Loucy (cell line): ENCODE data around the gene PKNOX2.

Experiments
- CTCF ChIP-seq: fragments of 200-600 bp; sonication (generic); conservative IDR thresholded peaks from 2 replicates; pipeline ENCODE4 v1.5.1; 2014; ENCODE audit warnings: mild to moderate bottlenecking, antibody characterized with exemption, low read length
- EZH2phosphoT487 ChIP-seq: fragments of 200-600 bp; IDR thresholded peaks from 2 replicates; pipeline ENCODE4 v1.6.1; 2018; ENCODE audit warnings: antibody characterized with exemption, mild to moderate bottlenecking, moderate library complexity, borderline replicate concordance

GRCh38 chr11:125274309-125274708 is 109.8 kb downstream of the PKNOX2 start:
- TF ChIP-seq CTCF = no peak
- no peak for TF ChIP-seq EZH2phosphoT487
